Spleen (tissue), 11 donors: Measurements from ENCODE around the gene PPBP. TPM values are rescaled to one million over a fixed set of nuclear protein-coding genes. Genes with fewer than 3 reads are reported as not detected.
A peak's percentile ranks its signal among the peaks of the same experiment; 100 is the strongest.

ENCODE experiments used
- DNase-seq: peaks from one replicate; pipeline ENCODE4 v3.0.0-alpha.2; 2020
- H3K27ac ChIP-seq, 8 donors: fragments of 200-600 bp; sonication (generic) in 7 of 8; 1 replicate in 4 of 8; 2 replicates in 4 of 8; pipeline versions ENCODE4 v1.5.0 to v1.8.0; 2016 to 2021; ENCODE audit warnings: inconsistent platforms in 4 of 8, mild to moderate bottlenecking in 4 of 8, moderate library complexity in 1 of 8
- H3K27me3 ChIP-seq, 7 donors: fragments of 200-600 bp; sonication (generic) in 6 of 7; replicated peaks in 1 of 7; 1 replicate in 4 of 7; 2 replicates in 3 of 7; pipeline versions ENCODE4 v1.5.0 to v1.8.0; 2016 to 2021; ENCODE audit warnings: inconsistent platforms in 3 of 7, mild to moderate bottlenecking in 1 of 7
- H3K36me3 ChIP-seq, 6 donors: fragments of 200-600 bp; sonication (generic) in 5 of 6; 1 replicate in 4 of 6; 2 replicates in 2 of 6; pipeline versions ENCODE4 v1.5.0 to v1.8.0; 2016 to 2021; ENCODE audit warnings: inconsistent platforms in 2 of 6
- H3K4me1 ChIP-seq, 6 donors: fragments of 200-600 bp; sonication (generic) in 5 of 6; 1 replicate in 3 of 6; 2 replicates in 3 of 6; pipeline versions ENCODE4 v1.5.0 to v1.8.0; 2016 to 2021; ENCODE audit warnings: inconsistent platforms in 3 of 6
- H3K4me3 ChIP-seq, 8 donors: fragments of 200-600 bp; sonication (generic) in 7 of 8; 1 replicate in 4 of 8; 2 replicates in 4 of 8; pipeline versions ENCODE4 v1.5.0 to v1.8.0; 2016 to 2021; ENCODE audit warnings: inconsistent platforms in 4 of 8, mild to moderate bottlenecking in 4 of 8, moderate library complexity in 2 of 8
- H3K9me3 ChIP-seq, 8 donors: fragments of 200-600 bp; sonication (generic) in 7 of 8; 1 replicate in 4 of 8; 2 replicates in 4 of 8; pipeline versions ENCODE4 v1.5.0 to v1.8.0; 2016 to 2021; ENCODE audit warnings: inconsistent platforms in 4 of 8
- POLR2A ChIP-seq, 3 donors: fragments of 450-650 bp; IDR thresholded peaks; one replicate each; pipeline ENCODE4 v1.5.1; 2017; ENCODE audit warnings: antibody characterized with exemption in 3 of 3, mild to moderate bottlenecking in 1 of 3
- POLR2AphosphoS5 ChIP-seq, 3 donors: sonication (generic); formaldehyde crosslinking; IDR thresholded peaks; one replicate each; pipeline ENCODE4 v1.5.1; 2017; ENCODE audit warnings: antibody characterized with exemption in 3 of 3
- WGBS, 5 donors: extraction: QIAGEN DNeasy Blood & Tissue Kit in 3 of 5; methylation state at CpG; one replicate each; pipeline versions ENCODE4 v1.1.5 to v1.1.7; 2013 to 2018; 5-methylcytosine and 5-hydroxymethylcytosine counted together
- intact Hi-C: fragments of 100-400 bp; cut with DNase I; formaldehyde crosslinking; loops from one replicate; pipeline ENCODE4 v1.15.0; 2023; ENCODE audit warnings: low total_unique reads
- polyA plus RNA-seq, 3 donors: library from polyadenylated mRNA; stranded (reverse); fragments of 200-250 nt; gene quantifications; one replicate each; pipeline ENCODE4 v1.2.1, GENCODE V29; 2013
- total RNA-seq, 7 donors: library from RNA; depleted of rRNA in 3 of 7; stranded (reverse); fragments of >200 nt in 3 of 7; fragmentation: NEBNext Ultra II Directional in 4 of 7; extraction: Animal tissue kit (Norgen Biotek cat#: 25700) in 4 of 7; gene quantifications; one replicate each; pipeline versions ENCODE4 v1.1.0 to v1.2.1, GENCODE V29; 2016 to 2021
- TF ChIP-seq, protein P1 (sequence below), 11 experiments: fragments of 200-600 bp in 7 of 11; fragments of 450-650 bp in 4 of 11; sonication (generic) in 4 of 11; IDR thresholded peaks in 8 of 11; conservative IDR thresholded peaks in 3 of 11; 1 replicate in 7 of 11; 2 replicates in 4 of 11; pipeline versions ENCODE4 v1.4.0 to v1.8.0; 2016 to 2021; ENCODE audit warnings: antibody characterized with exemption in 11 of 11, inconsistent platforms in 4 of 11, mild to moderate bottlenecking in 1 of 11
- donor health status: healthy with polysubstance abuse.
- donor health status: DM: no; HTN: no; CAD: no; lungs with moderate emphysema.
- donor health status: DM: no; HTN: no; CAD: no.
- donor health status: Bipolar disorder and iron deficiency.
- donor health status: healthy.
- donor health status: DM: no; HTN: no; CAD: no.
- donor health status: DM: yes; HTN: yes; CAD: no.

The PPBP gene
- total and polyA plus RNA-seq, 10 donors = 12.9 to 232 (median 102) TPM

DNA sequence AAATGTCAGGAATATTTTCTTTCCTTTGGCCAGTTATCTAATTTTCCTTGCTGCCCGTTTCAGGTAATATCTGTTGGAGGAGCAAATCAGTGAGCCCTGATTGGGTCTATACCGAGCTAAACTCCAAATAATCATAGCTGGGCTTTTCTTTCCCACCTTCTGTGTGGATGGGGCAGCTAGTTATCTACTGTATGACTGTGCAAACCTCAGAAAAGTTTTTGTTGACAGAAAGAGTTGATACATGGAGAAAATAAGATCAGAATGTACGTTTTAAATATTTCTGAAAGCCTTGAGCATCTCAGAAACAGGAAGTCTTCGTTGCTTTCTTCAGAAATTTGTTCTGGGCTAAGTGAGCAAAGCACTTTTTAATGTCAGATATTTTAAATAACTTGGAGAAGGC is 16.7 kb upstream of the PPBP start:
- TF ChIP-seq POLR2AphosphoS5 (IDR thresholded peaks at IDR 0.05) (no peak), POLR2A (IDR thresholded peaks at IDR 0.05) (no peak)
- TF ChIP-seq, protein P1, sequence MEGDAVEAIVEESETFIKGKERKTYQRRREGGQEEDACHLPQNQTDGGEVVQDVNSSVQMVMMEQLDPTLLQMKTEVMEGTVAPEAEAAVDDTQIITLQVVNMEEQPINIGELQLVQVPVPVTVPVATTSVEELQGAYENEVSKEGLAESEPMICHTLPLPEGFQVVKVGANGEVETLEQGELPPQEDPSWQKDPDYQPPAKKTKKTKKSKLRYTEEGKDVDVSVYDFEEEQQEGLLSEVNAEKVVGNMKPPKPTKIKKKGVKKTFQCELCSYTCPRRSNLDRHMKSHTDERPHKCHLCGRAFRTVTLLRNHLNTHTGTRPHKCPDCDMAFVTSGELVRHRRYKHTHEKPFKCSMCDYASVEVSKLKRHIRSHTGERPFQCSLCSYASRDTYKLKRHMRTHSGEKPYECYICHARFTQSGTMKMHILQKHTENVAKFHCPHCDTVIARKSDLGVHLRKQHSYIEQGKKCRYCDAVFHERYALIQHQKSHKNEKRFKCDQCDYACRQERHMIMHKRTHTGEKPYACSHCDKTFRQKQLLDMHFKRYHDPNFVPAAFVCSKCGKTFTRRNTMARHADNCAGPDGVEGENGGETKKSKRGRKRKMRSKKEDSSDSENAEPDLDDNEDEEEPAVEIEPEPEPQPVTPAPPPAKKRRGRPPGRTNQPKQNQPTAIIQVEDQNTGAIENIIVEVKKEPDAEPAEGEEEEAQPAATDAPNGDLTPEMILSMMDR (IDR thresholded peaks at IDR 0.05 in 8 of 11, conservative IDR thresholded peaks at IDR 0.05 in 3 of 11) = no peak
- Histone ChIP-seq H3K36me3 (no peaks in the 10 kb centered on the region), H3K27me3 (no peaks in the 10 kb centered on the region), H3K4me3 (no peak overlapping the region), H3K4me1 (no peaks in the 10 kb centered on the region), H3K9me3 (no peaks in the 10 kb centered on the region), H3K27ac (no peak overlapping the region)
- intact Hi-C loops = no loop called here
- DNase-seq = no peak
- 44 to 59% (median 52%) methylated on average over 4 of the region's 4 CpGs for WGBS, 5 donors

DNA sequence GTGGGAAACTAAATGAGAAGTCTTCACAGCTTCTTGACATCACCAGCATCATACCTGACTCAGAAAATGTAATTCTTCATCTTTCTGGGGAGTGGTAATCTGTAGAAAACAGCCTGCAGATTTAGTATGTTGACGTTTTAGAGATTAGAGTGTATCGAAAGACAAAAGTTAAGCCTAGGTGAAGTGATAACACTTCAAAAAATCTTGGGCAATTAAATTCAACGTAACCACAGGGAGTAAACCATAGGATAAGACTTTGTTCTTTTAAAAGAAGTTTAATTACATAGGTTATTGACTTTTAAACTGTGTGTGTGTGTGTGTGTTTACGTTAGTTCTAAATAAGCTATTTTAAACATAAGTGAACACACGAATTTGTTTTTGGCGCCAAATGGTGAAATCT is 12.3 kb upstream of the PPBP start:
- DNase-seq = no peak
- intact Hi-C loops = no loop called here
- H3K4me3 ChIP-seq = no peak overlapping the region
- peaks cover 0 to 23% (median 12%) of the 10 kb centered on the region in 7 donors for H3K27me3 ChIP-seq
- H3K4me1 ChIP-seq = peaks cover 0 to 11% (median 4%) of the 10 kb centered on the region in 6 donors
- no peaks in the 10 kb centered on the region for H3K9me3 ChIP-seq
- no peak for TF ChIP-seq POLR2AphosphoS5 (IDR thresholded peaks at IDR 0.05)
- TF ChIP-seq, protein P1 (IDR thresholded peaks at IDR 0.05 in 8 of 11, conservative IDR thresholded peaks at IDR 0.05 in 3 of 11) = no peak
- no peak for TF ChIP-seq POLR2A (IDR thresholded peaks at IDR 0.05)
- H3K36me3 ChIP-seq = no peaks in the 10 kb centered on the region
- WGBS, 5 donors = 85 to 93% (median 92%) methylated on average over 6 of the region's 6 CpGs
- no peak overlapping the region for H3K27ac ChIP-seq

DNA sequence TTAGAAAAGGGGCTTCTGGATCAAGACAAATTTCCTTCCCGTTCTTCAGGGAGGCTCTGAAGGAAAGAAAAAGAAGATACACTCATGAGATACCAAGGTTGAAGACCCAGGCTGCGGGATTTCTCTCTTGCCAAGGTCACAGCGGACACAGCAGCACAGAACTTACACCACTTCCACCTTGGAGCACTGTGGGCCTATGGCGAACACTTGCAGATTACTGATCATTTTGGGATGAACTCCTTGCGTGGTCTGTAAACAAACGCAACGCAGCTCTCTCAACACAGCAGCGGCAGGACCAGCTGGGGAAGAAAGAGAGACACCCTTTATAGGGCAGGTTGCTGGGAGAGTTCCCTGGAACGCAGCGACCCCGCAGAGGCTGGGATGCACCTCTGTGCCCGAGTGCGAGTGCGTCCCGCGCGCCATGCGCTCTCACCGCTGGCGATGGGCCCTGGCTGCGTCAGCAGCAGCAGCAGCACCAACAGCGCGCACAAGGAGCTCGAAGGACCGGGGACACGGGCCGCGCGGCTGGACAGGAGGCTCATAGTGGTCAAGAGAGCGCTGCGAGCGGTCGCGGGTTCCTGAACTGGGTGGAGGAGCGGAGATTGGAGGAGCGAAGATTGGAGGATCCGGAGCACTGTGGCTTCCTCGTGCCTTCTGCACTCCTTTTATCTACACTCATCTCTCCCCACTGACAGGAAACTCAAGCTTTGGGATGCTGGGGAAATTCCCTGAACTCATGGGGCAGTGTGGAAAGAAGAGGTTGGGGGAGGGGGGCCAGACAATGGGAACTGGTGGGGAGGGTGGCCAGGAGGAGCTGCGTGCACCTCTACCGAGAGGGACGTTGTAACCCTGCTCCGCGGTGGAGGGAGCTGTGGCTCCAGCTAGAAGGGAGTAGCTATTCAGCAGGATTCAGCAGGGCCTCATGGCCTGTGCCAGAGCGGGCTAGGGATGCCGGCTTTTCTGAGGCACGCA is 10.3 kb upstream of the PPBP start, which contains the start of gene CXCL5:
TSS of gene CXCL5 (minus strand) at position 638 of the 972 bp plus-strand sequence. CDS start at position 542, 96 bp downstream.
- Histone ChIP-seq H3K27ac (no peak within 1 kb of the TSS), H3K36me3 (no peaks in the 10 kb centered on the region), H3K4me3 (peak within 1 kb of the TSS in 5 of 8 donors; percentile 10 to 53 (median 21)), H3K9me3 (no peaks in the 10 kb centered on the region), H3K4me1 (peaks cover 0 to 11% (median 4%) of the 10 kb centered on the region in 6 donors), H3K27me3 (peaks cover 0 to 23% (median 12%) of the 10 kb centered on the region in 7 donors)
- DNase-seq = peak; percentile 76
- peak in 1 of 3 donors; percentile 21 for TF ChIP-seq POLR2AphosphoS5 (IDR thresholded peaks at IDR 0.05)
- no peak for TF ChIP-seq POLR2A (IDR thresholded peaks at IDR 0.05)
- 15 to 27% (median 17%) methylated on average over 26 to 46 of the region's 46 CpGs for WGBS, 5 donors
- intact Hi-C loops = no loop called here

DNA sequence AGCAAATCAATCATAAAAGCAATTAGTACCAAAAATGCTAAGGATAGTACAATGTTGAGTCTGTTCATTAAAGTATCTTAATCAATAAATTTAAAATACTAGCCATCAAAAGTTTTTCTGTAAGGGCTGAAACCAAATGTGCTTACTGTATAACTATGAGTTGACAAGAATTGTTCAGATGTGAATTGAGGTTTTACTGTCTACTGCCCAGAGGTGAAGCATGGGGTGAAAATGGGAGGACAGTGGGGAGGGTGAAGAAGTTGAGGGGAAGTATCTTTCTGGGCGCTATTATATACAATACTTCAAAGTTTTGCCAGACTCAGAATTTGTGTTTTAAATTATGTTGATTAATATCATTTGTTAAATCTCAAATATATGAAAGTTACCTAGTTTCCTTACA is 4.1 kb upstream of the PPBP start:
- Histone ChIP-seq H3K4me1 (no peaks in the 10 kb centered on the region), H3K36me3 (no peaks in the 10 kb centered on the region), H3K9me3 (no peaks in the 10 kb centered on the region), H3K4me3 (no peak overlapping the region), H3K27me3 (peaks cover 0 to 4% (median 0%) of the 10 kb centered on the region in 7 donors), H3K27ac (no peak overlapping the region)
- TF ChIP-seq, protein P1 (IDR thresholded peaks at IDR 0.05 in 8 of 11, conservative IDR thresholded peaks at IDR 0.05 in 3 of 11) = no peak
- TF ChIP-seq POLR2A (IDR thresholded peaks at IDR 0.05) (no peak), POLR2AphosphoS5 (IDR thresholded peaks at IDR 0.05) (no peak)
- no peak for DNase-seq
- 0 to 55% (median 0%) methylated on average over 1 of the region's 1 CpG for WGBS, 5 donors
- intact Hi-C loops = no loop called here
